Suprapubic skin (tissue), 4 donors: ENCODE measurements around the gene ALPI.
"Not testable (repeated sequence)": the region's sequence is repeated elsewhere in the genome, so short reads cannot be mapped to it uniquely, and the experiment has no call there.

Experiments used
- CTCF ChIP-seq, 2 donors: fragments of 200-600 bp in 1 of 2; fragments of 450-650 bp in 1 of 2; sonication (generic) in 1 of 2; IDR thresholded peaks; one replicate each; pipeline ENCODE4 v1.5.1; 2016 to 2019; ENCODE audit warnings: antibody characterized with exemption in 2 of 2, mild to moderate bottlenecking in 1 of 2, moderate library complexity in 1 of 2
- EP300 ChIP-seq: sonication (generic); formaldehyde crosslinking; IDR thresholded peaks from one replicate; pipeline ENCODE4 v1.6.1; 2017; ENCODE audit warnings: antibody characterized with exemption
- POLR2A ChIP-seq, 2 donors: fragments of 450-650 bp; IDR thresholded peaks; one replicate each; pipeline ENCODE4 v1.6.1; 2017; ENCODE audit warnings: antibody characterized with exemption in 2 of 2, mild to moderate bottlenecking in 2 of 2, moderate library complexity in 2 of 2
- POLR2AphosphoS5 ChIP-seq, 3 donors: sonication (generic); formaldehyde crosslinking; IDR thresholded peaks; one replicate each; pipeline ENCODE4 v1.6.1; 2017; ENCODE audit warnings: antibody characterized with exemption in 3 of 3

- not testable (repeated sequence) for TF ChIP-seq EP300; POLR2A (IDR thresholded peaks at IDR 0.05); CTCF (IDR thresholded peaks at IDR 0.05); POLR2AphosphoS5 (IDR thresholded peaks at IDR 0.05)
These were observed 12.9 kb upstream of the ALPI start for GRCh38 chr2:232443047-232443446.
